OCI-M2 (cell line): Measurements from ENCODE around the gene COL8A1.

Experiments used
- DNase-seq: peaks from one replicate; lab custom pipeline; 2025; ENCODE audit not compliant: unreplicated experiment; lab: John Stamatoyannopoulos, UW

COL8A1 gene

DNA sequence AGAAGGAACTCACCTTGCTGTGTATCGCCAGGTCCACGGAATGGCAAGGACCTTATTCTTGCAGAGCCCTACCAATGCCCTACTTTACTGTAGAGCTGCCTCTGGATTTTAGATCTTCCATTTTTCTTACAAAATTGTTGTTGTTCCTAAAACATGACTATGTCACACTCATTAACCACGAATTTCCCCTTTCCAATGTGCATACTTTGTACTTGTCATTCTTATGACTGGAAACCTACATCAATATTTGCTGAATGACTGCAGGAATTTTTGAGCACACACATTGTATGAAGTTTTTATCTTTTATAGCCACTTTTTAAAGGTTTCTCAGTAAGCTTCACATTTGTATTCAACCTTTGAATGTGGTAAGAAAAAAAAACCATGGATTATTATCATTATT lies 143.4 kb downstream of the COL8A1 start:
- DNase-seq: no peak

DNA sequence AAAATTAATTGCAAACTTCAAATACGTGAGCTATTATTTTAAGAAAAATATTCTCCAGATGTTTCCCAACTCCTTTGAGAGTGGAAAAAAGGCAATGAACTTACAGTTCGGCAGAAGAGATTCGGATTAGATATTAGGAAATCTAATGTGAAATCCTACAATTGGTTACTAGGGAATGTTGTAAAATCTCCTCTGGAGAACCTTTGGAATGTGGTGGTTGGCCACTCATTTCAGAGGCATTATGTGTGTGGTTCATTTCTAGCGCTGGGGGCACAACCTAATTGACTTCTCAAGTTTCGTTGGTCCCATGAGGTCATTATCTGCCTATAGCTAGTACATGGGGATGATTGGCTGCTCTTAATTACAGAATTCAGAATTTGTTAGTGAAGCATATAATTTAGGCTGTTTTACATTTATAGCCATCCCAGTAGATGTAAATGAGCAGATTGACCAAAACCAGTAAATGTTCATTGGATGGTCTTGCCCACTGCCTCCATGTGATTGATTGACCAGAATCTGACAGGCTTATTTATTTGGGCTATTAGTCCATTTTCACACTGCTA lies 144.7 kb downstream of the COL8A1 start:
- no peak for DNase-seq

DNA sequence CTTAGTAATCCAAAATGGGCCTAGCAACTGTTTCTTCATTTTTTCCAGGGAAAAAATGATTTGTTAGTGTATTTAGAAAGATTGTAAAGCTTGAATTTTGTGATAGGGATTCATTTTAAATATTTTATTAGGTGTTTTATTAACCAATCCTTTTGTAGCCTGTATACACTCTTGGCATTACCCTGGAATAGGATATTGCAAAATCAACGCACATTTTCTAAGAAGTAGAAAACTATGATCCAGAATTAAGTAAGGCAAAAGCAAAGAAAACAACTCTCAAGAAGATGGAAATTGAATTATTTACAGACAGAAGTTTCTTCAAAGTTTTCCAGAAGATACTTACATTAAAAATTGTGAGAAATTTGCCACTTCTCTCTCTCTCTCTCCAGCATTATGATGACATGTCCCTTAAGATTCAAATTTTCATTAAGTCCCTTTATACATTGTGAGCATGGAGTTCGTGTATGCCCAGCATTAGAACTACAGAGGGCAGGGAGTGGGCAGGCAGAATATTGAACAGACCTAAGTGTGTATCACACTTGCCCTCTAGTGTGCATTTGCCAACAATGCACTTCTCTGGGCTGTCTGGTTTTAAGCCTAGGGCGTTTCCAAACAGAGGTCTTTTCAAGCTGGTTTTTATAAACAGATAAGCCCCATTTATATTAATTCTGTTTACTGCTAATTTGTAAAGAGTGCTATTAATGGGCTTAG lies 150.8 kb downstream of the COL8A1 start:
- DNase-seq: peak; percentile 5

DNA sequence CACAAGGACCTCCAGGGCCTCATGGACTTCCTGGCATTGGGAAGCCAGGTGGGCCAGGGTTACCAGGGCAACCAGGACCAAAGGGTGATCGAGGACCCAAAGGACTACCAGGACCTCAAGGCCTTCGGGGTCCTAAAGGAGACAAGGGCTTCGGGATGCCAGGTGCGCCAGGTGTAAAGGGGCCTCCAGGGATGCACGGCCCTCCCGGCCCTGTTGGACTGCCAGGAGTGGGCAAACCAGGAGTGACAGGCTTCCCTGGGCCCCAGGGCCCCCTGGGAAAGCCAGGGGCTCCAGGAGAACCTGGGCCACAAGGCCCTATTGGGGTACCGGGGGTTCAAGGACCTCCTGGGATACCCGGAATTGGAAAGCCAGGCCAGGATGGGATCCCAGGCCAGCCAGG lies 156.1 kb downstream of the COL8A1 start:
- no peak for DNase-seq

DNA sequence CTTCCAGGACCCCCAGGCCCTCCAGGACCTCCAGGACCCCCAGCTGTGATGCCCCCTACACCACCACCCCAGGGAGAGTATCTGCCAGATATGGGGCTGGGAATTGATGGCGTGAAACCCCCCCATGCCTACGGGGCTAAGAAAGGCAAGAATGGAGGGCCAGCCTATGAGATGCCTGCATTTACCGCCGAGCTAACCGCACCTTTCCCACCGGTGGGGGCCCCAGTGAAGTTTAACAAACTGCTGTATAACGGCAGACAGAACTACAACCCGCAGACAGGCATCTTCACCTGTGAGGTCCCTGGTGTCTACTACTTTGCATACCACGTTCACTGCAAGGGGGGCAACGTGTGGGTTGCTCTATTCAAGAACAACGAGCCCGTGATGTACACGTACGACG lies 157.2 kb downstream of the COL8A1 start:
- DNase-seq: no peak

DNA sequence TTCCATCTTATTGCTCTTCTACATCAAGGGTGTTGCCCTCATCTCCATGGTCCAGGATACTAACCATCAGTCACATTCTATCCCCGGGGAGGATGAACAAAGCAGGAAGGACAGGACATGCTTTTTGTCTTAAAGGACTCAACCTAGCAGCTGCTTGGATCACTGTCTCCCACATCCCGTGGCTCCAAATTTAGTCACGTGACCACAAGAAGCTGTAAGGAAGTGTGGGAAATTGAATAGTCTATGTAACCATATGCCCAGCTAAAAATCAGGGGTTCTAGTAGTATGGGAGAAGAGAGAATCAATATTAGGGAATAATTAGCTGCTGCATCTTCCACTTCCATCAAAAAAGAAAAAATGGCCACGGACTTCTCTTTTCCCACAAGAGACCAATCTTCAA lies 161.0 kb downstream of the COL8A1 start:
- DNase-seq: no peak

DNA sequence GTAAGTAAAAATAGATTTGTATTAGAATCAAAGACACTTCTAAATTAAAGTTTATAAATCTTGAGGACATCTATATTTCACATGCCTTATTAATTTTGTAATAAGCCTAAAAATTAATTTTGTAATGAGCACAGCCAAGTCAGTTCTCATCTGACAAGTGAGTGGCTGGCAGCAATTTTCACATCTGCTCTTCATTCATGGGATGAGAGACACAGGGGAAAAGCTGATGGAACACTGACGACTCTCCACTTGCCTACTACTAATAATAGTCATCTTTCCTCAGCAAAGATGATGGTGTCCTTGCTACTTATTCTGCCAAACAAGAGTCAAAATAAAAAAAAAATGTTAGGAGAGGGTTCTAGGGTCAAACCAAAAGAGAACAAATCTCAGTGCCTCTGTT lies 164.9 kb downstream of the COL8A1 start:
- DNase-seq: no peak

DNA sequence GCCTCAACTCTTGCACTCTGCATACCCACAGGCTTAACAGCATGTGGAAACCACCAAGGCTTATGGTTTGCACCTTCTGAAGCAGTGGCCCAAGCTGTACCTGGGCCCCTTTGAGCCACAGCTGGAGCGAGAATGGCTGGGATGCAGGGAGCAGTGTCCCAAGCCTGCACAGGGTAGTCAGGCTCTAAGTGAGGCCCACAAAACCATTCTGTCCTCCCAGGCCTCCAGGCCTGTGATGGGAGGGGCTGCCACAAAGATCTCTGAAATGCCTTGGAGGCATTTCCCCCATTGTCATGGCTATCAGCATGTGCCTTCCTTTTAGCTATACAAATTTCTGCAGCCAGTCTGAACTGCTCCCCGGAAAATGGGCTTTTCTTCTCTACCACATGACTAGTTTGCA lies 166.8 kb downstream of the COL8A1 start:
- no peak for DNase-seq

DNA sequence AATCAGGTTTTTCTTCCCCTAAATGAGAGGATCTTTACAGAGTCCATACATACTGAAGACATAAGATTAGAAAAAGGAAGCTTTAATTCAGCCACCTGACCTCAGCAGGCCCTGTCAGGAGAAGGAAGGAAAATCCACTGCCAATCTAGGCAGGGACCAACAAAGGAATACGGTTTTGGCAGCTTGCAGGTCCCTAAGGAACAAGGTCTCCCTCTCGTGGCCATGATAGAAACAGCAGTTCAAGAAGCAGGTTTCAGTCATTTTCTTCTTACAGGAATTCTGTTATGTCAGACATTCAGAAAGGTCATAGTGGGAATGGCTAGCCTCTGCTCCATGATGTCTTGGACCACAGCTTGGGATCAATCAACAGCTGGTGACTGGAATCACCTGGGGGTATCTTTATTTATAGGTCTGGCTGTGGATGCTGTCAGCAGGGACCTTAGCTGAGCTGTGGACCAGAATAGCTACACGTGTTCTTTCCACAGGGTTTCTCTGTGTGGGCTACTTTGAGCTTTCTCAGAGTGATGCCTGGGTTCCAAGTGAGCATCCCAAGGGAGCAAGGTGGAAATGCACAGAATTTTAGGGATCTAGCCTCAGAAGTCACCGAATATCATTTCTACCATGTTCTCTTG lies 169.9 kb downstream of the COL8A1 start:
- DNase-seq: no peak

DNA sequence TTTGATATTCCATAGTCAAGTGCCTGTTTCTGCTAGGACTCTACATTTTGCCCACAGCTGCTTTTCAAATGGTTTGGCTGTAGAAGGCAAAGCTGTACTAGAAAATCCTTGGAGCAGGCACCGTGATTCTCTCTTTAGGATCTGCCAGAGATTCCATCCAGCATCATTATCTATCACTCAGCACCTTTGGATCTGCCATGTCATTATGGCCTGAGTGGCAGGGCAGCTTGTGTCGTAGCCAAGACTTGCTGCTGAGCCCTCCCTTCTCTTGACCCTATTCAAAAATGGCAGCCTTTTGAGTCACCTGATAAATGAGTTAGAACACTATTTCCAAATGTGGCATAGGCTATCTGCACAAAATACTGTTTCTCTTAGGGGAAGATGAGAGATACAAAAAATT lies 171.2 kb downstream of the COL8A1 start:
- DNase-seq: no peak

DNA sequence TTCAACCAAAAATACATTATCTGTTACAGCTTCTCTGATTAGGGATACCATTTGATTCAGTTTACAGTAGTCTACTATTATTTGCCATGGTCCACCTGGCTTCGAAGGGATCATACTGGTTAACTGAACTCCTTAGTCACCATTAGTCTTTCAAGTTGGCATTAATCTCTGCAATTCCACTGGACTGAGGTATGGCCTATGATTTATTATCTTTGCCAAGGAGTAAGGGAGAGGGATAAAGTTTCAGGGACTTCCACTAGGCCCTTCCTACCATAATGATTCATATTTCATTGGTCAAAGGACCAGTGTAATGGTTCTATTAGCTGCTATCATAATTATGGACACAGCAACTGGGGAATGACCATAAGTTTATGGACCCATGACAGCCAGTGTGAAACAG lies 172.0 kb downstream of the COL8A1 start:
- no peak for DNase-seq

DNA sequence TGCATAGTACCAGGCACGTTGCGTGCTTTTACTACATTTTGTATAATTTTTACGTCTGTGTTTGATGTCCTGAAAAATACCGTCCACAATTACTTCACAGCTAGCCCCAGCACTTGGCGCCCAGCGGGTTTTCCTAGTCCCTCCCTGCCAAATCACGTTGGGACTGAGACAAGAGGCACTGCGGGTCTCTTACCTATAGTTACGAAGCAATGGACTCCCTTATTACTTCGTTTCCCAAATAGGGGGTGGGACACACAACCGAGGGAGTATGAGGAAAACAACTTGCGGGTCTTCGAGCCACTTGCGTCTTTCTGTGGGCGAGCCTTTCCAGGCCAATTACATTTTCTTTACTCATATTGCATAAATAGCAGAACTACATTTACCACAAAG lies 178.6 kb downstream of the COL8A1 start:
- DNase-seq: no peak

DNA sequence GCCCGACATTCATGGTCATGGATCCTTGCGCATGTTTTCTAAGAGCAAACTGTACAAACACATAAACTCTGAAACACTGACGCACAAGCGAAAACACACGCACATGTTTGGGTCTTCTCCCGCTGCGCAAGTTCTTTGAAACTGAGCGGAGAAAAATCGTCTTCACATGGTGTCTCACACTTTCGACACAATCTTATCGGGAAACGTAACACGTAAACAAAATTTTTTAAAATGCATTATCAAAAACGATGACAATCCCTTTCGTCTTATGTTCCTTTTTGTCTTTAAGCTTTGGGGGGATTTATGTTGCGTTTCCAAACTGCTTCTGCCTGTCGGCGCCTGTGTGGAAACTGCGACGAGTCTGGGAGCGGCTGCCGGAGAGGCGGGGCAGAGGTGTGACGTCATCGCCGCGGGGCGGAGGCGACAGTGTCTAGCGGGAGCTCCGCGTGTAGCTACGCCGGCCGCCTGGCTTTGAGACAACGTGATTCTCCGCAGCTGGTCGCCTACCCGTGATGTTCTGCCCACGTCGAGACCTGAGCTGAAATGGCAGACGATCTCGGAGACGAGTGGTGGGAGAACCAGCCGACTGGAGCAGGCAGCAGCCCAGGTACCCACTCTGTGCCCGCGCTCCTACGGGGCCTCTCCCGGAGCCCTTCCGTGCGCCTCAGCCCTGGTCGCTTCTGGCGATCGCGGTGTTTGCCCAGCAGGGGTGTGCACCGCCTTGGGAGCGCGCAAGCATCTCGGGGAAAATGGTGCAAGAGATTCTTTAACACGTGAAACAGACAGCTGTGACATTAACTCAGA lies 179.2 kb downstream of the COL8A1 start, which contains the start of gene CMSS1:
TSS of gene CMSS1 (plus strand) at position 426 of the 804 bp plus-strand sequence.
- DNase-seq: peak; percentile 44

DNA sequence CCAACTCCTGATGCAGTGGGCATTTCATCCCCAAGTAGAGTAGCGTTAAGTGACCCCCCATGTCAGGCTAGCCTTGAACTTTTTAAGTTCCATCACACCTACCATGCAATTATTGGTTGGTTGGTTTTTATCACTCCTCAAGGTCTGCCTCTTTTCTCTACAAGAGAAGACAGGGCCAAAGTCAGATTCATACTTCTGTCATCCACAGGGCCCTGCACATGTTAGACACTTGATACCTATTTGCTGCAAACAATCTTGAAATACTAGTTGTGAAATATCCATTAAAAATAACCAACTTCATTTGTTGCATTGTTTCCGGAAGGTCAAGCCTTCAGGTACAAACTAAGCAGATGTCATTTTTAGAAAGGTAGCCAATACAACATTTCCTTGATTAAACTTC lies 180.4 kb downstream of the COL8A1 start:
- no peak for DNase-seq

DNA sequence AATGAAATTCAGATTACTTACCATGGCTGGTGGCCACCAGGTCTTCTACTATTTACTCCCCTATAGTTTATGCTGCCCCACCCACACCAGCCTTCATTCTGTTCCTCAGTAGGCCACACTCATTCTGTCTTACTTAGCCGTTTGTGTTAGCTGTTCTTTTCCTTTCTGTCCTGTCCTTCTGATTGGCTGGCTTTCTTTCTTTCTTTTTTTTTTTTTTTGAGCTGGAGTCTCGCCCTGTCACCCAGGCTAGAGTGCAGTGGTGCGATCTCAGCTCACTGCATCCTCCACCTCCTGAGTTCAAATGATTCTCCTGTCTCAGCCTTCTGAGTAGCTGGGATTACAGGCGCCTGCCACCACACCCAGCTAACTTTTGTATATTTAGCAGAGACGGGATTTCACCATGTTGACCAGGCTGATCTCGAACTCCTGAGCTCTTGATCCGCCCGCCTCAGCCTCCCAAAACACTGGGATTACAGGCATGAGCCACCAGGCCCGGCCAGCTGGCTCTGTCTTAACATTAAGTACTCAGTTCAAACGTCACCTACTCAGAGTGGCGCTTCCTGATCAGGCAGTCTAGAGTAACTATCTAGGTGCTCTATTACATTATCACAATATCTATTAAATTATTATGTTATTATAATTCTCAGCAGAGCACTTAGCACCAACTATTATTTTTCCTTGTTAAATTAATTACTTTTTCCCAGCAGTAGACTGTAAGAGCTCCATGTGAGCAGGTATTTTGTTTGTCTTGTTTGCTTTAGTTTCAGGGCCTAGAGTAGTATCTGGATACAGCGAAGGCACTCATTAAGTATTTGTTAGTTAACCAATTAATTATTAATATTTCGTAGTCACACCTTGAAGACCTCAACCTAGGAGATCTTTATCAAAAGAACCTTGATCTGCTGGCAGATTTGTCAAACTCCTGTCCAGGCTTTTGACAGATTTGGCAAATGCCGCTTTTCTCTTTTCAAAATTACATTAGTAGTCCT lies 185.6 kb downstream of the COL8A1 start:
- DNase-seq: no peak

DNA sequence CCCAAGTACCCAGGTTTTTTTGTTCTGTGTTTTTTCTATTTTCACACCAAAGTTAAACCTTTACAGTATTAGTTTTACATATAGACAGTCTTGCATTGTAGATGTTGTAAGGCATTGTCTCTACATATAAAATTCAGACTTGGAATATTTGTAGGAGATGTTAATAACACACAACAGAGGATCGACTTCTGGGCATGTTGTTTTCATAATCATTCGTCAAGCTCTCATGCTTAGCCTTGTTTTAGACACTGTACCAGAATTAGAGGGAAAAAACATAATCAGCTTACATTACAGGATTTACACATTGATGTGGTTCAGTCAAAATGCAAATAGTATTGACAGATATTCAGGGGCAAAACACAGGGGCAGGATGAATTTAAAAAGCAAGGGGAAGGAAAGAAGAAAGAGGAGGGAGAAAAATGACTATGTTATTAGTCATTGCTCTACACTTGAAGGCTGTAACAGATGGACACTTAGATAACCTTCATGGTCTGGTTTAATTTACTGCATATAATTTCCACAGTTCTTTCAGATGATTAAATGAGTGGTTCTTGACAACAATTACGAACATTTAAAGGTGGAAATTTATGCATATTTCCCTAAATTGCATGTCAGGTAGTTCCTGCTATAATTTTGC lies 186.7 kb downstream of the COL8A1 start:
- DNase-seq: no peak

DNA sequence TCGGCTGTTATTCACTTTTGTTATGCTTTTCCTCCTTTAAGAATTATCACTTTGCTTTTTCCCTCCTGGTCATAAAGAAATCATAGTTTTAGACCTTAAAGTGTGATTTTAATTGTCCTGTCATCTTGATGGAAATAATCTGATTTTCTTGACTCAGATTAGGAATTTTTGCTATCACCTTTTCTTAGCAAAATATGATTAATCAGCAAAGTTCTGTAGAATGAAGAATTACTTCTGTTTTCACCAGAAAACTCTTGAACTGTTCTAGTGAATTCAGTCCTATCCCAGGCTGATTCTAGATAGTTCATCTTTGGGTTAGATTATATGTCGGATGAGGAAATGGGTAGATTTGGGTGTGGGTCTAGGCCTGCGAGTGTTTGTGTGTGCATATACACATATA lies 191.4 kb downstream of the COL8A1 start:
- DNase-seq: no peak

DNA sequence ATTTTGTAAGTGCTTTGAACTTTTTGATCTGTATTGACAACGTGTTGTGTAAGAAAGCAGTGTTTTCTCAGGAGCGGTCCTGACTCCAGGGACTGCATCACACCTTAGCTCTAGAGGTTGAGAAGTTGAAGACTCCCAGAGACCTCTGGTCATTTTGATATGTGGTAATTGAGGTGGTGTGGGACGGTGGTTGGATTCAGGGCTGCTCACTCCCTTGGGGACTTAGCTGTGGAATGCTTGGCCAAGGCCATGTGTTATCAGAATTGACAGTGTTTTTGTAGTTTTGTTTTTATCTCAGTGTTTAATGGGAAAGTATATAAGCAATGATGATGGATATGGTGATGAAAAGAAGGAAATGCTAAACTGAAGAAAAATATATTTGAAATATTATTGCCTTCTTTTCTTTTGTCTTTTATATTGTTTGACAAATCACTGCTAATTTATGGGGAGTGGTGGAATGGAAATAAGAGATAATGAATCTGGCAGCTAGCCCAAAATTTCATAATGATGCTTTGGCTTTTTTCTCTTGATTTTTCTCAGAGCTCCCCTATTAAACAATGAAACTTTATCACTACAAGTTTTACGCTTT lies 195.3 kb downstream of the COL8A1 start:
- no peak for DNase-seq

DNA sequence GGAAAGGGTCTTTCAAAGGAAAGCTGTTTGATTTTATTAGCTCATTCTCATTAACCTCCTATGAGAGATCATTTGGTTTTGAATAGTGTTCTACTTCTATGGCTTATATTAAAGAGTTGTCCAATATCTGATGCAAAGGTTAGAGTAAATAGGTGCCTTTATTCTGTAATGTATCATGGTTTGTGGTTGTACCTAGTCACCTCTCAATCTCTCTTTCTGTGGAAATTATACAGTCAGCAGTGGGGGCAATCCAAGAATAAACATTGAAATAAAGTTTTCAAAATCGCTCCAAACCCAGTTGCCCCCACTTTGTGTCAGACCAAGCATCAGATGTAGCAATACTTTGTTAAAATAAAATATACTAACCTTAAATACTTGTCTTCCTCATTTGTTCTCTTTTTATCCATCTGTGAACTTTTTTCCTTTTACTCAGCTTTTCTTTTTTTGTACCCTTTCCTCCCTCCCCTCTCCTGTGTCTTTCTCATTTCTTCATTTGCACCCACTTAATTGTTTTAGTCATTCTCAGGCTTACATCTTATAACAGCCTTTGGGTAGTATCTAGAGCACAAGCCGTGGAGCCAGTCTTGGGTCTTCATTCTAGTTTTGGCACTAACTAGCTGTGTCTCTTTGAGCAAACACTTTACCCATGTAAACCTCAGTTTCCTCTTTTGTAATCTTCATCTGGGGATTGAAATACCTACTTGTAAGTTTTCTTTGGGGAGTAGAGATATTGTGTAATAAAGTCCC lies 196.0 kb downstream of the COL8A1 start:
- no peak for DNase-seq
